NT2/D1 (cell line): Measurements from ENCODE around the gene CYP27B1.
A peak's percentile ranks its signal among the peaks of the same experiment; 100 is the strongest.

Experiments used
- DNase-seq: peaks from one replicate; pipeline ENCODE4 v3.0.0-alpha.2; 2011; ENCODE audit warnings: low read depth, low spot score
- H3K27me3 ChIP-seq: 2 replicates; pipeline ENCODE4 v1.6.0; 2011; ENCODE audit warnings: mild to moderate bottlenecking; ENCODE audit not compliant: insufficient read length, insufficient read depth
- H3K36me3 ChIP-seq: 2 replicates; pipeline ENCODE4 v1.6.1; 2011; ENCODE audit warnings: mild to moderate bottlenecking, low read length, mixed read lengths; ENCODE audit not compliant: insufficient read depth, insufficient read length
- H3K4me1 ChIP-seq: 2 replicates; pipeline ENCODE4 v1.5.1; 2011; ENCODE audit not compliant: insufficient read depth, insufficient read length
- H3K4me3 ChIP-seq: 2 replicates; pipeline ENCODE4 v1.5.1; 2011; ENCODE audit warnings: low read depth; ENCODE audit not compliant: insufficient read length
- H3K9ac ChIP-seq: 2 replicates; pipeline ENCODE4 v1.6.0; 2011; ENCODE audit warnings: low read depth; ENCODE audit not compliant: insufficient read length
- H3K9me3 ChIP-seq: 2 replicates; pipeline ENCODE4 v1.5.1; 2011; ENCODE audit warnings: mild to moderate bottlenecking, low read length; ENCODE audit not compliant: insufficient read depth
- SUZ12 ChIP-seq: IDR thresholded peaks from 2 replicates; pipeline ENCODE4 v1.6.1; 2011; ENCODE audit not compliant: insufficient read length, insufficient read depth; ENCODE audit errors: extremely low read depth
- YY1 ChIP-seq: IDR thresholded peaks from 2 replicates; pipeline ENCODE4 v1.6.1; 2011; ENCODE audit not compliant: insufficient read length, insufficient read depth
- ZNF274 ChIP-seq: IDR thresholded peaks from 2 replicates; pipeline ENCODE4 v1.6.1; 2011; ENCODE audit warnings: mild to moderate bottlenecking, low read depth, low read length

The CYP27B1 gene

DNA sequence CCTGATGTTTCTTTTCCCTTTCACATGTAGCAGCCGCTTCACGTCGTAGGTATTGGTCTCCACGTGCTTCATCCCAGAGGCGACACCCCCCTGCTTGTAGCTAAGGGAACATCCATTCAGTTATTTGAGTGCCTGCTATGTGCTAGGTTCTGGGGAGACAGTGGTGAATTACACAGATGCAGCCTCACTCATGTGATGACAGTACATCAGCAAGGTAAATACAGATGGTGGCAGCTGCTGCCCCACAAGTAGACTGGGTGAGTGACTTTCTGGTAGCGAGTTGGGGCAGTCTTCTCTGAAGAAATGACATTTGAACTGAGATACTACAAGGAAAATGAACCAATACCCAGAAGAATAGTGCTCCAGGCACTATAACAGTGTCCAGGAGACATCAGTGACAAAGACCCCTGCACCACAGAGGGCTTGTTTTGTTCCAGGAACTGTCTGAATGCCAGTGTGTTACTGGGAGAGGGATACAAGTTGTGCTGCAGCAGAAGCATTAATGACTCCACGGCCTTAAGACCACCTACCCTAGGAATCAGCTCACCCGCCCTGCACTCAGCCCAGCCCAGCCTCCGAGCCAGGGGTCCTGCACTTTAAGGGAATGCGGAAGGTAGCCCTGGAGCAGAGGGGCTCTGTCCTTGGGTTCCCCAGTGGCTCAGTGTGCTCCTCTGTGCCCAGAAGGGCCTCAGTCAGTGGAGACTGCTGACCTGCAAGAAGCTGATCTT, 44.3 kb upstream of the CYP27B1 start:
- Histone ChIP-seq H3K4me3 (no peak overlapping the region), H3K9ac (no peak overlapping the region)

DNA sequence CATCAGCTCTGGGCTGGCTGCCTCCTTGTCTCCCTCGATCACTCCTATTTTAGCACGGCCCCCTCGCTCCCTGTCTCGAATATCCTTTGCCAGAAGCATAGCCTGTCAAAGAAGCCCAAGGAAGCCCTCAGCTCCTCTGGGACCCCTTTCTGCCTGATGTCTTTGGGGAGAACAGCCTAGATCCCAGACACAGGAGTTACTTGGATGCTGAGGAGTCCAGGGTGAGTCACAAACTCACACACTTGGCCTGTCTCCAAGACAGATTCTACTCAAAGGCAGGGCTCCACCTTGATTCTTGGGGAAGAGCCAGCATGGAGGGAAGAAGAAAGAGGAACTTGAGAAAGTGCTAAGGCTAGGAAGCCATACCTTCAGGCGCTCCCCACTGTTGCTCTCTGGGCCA, 43.6 kb upstream of the CYP27B1 start:
- DNase-seq: no peak
- no peak overlapping the region for H3K9ac ChIP-seq
- H3K36me3 ChIP-seq: peaks cover 9% of the 10 kb centered on the region
- TF ChIP-seq SUZ12: no peak
- no peak for TF ChIP-seq ZNF274
- TF ChIP-seq YY1: no peak
- H3K9me3 ChIP-seq: no peaks in the 10 kb centered on the region
- no peak overlapping the region for H3K4me3 ChIP-seq
- no peaks in the 10 kb centered on the region for H3K27me3 ChIP-seq
- H3K4me1 ChIP-seq: no peaks in the 10 kb centered on the region

More for the DNA sequence above, 44.3 kb upstream of the CYP27B1 start:
- Histone ChIP-seq H3K27me3 (no peaks in the 10 kb centered on the region), H3K9me3 (no peaks in the 10 kb centered on the region), H3K36me3 (peaks cover 9% of the 10 kb centered on the region), H3K4me1 (no peaks in the 10 kb centered on the region)
- DNase-seq: no peak
- TF ChIP-seq ZNF274 (no peak), SUZ12 (no peak), YY1 (no peak)

DNA sequence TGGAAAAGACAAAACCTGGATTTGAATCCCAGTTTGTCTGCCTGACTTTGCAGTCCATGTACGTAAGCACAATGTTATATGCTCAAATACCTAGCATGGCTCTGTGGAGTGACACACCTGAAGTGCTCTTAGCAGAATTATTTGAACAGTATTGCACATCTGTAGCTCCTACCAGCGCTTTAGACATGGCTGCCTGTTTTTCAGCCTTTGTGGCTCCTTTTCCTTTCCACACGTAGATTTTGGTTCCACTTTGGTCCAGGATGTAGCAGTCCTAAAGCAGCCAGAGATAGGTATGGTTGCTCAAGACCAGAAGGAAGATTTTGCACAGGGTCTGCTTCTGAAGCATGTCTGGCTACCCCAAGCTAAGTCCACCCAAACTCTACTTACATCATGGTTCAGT, 42.5 kb upstream of the CYP27B1 start:
- H3K4me3 ChIP-seq: no peak overlapping the region
- TF ChIP-seq SUZ12: no peak
- TF ChIP-seq YY1: no peak
- TF ChIP-seq ZNF274: no peak
- no peaks in the 10 kb centered on the region for H3K9me3 ChIP-seq
- H3K4me1 ChIP-seq: no peaks in the 10 kb centered on the region
- DNase-seq: no peak
- peaks cover 9% of the 10 kb centered on the region for H3K36me3 ChIP-seq
- H3K27me3 ChIP-seq: no peaks in the 10 kb centered on the region
- H3K9ac ChIP-seq: no peak overlapping the region

DNA sequence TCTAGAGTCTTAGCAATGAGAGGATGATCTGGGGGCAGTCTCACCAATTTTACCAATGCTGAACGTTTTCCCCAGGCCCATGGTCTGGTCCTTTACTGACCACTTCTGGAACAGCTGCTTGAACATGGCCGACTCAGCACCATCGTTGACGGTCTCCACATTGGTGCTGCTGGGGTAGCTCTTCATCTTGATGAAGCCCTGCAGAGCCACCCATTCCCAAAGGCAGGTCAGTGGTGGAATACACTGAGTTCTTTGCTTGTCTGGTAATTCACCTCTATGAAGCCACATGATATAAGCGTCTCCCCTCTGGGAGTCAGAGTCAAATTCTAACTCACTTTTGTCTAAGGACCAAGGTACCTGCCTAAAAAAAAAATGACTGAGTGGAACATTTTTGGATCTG, 41.5 kb upstream of the CYP27B1 start:
- Histone ChIP-seq H3K9ac (no peak overlapping the region), H3K4me1 (peaks cover 2% of the 10 kb centered on the region), H3K9me3 (no peaks in the 10 kb centered on the region), H3K36me3 (peaks cover 9% of the 10 kb centered on the region), H3K27me3 (no peaks in the 10 kb centered on the region), H3K4me3 (no peak overlapping the region)
- no peak for DNase-seq
- no peak for TF ChIP-seq YY1
- no peak for TF ChIP-seq ZNF274
- no peak for TF ChIP-seq SUZ12

- no peak overlapping the region for H3K4me3 ChIP-seq
- H3K9me3 ChIP-seq: no peaks in the 10 kb centered on the region
- peaks cover 17% of the 10 kb centered on the region for H3K36me3 ChIP-seq
- DNase-seq: no peak
- H3K4me1 ChIP-seq: peaks cover 2% of the 10 kb centered on the region
- H3K9ac ChIP-seq: no peak overlapping the region
- TF ChIP-seq YY1 (no peak), SUZ12 (no peak), ZNF274 (no peak)
- H3K27me3 ChIP-seq: no peaks in the 10 kb centered on the region
Observed at GRCh38 chr12:57807285-57807684, 40.4 kb upstream of the CYP27B1 start.

DNA sequence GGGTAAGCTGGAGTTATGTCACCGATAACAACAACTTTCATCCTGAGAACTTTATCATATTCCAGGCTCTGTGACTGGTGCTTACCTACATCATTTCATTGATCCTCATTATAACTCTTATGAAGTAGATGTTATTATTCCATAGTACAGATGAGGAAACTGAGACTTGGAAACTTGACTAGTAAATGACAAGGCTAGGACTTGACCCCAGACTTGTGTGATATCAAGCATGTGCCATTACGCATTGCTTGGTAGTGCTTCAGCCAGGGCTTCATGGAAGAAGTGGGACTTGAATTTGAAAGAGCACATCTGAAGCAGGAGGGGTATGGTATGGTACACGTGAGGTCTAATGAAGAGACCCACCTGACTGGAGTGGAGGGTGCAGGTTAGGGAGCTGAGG, 39.8 kb upstream of the CYP27B1 start:
- no peaks in the 10 kb centered on the region for H3K27me3 ChIP-seq
- no peak overlapping the region for H3K9ac ChIP-seq
- H3K9me3 ChIP-seq: no peaks in the 10 kb centered on the region
- peaks cover 2% of the 10 kb centered on the region for H3K4me1 ChIP-seq
- no peak overlapping the region for H3K4me3 ChIP-seq
- no peak for DNase-seq
- TF ChIP-seq ZNF274 (no peak), YY1 (no peak), SUZ12 (no peak)
- peaks cover 22% of the 10 kb centered on the region for H3K36me3 ChIP-seq

DNA sequence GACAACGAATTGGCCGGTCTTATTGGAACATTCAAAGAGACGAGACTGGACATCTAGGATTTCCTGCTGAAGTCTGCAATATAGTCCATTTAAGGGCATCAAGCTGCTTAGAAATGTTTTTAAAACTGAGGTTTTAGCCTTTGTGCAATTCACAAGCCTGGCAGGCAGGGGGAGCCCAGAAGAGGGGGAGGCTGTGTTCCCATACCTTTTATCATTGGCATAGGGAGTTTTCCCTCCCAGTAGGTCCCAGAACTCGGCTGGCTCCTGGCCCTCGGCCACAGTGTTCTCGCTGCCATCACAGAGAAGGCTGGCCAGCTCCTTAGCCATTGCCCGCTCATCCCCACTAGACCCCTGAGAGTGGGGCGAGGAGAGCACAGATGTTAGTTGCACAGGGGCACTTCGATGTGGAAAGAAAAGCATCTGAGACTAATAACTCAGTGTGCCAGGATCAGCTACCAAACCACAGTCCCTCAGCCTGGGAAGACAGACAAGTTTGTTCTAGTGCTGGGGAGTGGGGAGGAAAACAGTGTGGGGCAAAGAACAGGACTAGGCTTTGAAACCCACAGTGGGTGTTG, 36.5 kb upstream of the CYP27B1 start:
- H3K36me3 ChIP-seq: peaks cover 40% of the 10 kb centered on the region
- peaks cover 2% of the 10 kb centered on the region for H3K4me1 ChIP-seq
- no peak for TF ChIP-seq ZNF274
- no peak for TF ChIP-seq SUZ12
- no peak for TF ChIP-seq YY1
- H3K27me3 ChIP-seq: no peaks in the 10 kb centered on the region
- no peak overlapping the region for H3K4me3 ChIP-seq
- no peaks in the 10 kb centered on the region for H3K9me3 ChIP-seq
- peak; percentile 16 for DNase-seq
- H3K9ac ChIP-seq: no peak overlapping the region
